GM19025 (cell line): ENCODE data around the gene SREBF1.

Source experiments
- ATAC-seq: cut with Tn5 transposase; IDR thresholded peaks from one replicate; pipeline ENCODE4 v1.9.1; 2021; ENCODE audit warnings: mild to moderate bottlenecking, low read depth, moderate library complexity; ENCODE audit not compliant: unreplicated experiment

Gene SREBF1

DNA sequence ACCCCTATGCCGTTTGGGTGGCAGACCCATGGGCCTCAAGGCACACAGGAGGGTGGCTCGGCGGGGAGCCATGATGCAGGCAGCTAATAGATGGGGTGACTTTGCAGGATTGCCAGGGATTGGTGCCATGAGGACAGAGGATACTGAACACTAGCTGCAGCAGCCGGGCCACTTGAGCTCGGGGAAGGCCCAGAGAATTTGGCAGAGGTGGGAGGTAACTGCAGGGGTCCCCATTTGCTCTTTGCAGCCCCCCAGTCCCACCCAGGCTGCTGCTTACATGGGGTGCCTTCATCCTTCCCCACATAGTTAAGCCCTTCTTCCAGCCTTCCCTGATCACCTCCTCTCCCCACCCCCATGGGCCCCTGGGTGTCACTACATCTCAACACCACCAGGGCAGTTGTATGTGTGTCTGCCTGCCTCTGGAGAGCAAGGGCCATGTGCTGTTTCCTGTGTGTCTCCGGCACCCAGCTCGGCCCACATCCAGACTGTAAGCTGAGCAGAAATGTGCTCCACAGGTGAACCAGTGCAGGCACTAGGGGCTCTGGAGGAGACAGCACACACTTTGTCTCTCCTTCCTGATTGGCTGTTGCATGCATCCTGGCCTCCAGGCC, 52.0 kb downstream of the SREBF1 start:
- no peak for ATAC-seq

DNA sequence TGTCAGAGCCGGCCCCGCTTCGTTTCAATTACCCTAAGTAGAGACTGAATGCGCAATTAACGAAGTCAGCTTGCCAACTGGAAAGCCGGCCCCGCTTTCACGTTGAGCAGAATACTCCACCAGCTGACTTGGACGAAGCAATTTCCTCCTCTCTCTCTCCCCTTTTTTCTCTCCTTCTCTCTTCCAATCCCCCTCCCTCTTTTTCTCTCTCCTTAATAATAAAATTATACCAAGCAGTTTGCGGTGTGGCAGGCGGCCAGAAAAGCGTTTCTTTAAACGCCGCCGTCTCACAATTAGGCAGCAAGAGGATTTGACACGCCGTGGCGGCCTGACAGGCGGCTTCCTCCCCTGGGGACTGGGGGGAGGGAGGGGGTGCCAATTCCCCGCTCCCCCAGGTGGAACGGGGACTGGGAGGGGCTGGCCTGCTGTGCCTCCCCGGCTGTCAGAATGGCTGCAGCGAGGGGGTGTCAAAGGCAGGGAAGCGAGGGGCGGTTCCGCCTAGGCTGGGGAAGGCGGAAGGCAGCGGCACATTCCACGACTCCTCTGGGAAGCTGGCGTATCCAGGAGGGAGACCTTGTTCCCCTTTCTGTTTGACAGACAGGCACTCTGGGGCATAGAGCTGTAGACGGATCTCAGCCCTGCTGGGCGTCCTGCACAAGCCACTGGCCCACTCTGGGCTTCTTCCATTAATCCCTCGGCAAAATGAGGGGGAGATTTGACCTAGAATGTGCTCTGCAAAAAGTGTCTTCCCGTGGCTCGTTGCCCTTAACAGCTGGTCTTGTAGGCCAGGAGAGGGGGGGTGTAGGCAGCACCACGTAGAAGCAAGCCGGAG, 52.7 kb downstream of the SREBF1 start:
- ATAC-seq, result no peak

- ATAC-seq, result peak; percentile 40
Measured at GRCh38 chr17:17783116-17783824, 53.5 kb downstream of the SREBF1 start.

GRCh38 chr17:17782523-17783115, 54.2 kb downstream of the SREBF1 start:
- peak; percentile 12 for ATAC-seq

DNA sequence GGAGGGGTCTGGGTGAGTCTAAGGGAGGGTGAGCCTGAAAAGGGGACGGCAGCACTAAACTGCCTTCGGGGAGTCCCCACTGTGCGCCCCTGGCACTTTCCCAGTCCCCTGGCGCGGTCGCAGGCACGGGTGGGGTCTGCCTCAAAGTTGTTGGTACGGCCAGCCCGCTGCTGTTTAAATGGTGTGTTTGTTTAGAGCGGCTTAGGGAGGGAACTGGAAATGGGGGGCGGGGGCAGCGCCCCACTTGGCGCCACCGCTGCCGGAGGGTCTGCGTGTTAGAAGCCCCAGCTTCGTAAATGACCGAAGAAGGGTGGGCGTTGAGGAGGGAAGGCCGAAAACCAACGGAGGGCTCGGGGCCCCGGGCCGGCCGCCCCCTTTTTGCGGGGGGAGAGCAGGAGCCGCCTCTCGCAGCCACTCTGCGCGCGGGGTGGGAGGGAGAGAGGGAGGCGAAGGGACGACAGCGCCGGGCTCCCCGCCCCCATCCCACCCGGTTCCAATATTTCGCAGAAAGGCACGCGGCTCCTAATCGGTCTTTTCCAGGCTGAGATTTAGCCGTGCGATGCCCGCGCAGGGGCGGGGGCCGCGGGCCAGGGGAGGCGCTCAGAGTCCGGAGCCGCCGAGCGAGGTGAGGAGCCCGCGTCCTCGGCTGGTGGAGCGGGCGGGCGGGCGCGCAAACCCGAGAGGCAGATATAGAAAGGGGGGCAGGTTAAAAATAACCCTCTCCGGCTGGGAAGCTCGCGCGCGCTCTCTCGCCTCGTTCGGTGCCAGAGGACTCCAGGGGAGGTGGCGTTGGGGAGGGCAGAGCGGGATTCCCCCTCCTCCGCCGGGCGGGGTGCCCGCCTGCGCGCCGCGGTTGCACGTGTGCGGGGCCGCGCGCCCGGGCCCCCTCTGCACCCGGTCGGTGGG, 54.9 kb downstream of the SREBF1 start:
- no peak for ATAC-seq

DNA sequence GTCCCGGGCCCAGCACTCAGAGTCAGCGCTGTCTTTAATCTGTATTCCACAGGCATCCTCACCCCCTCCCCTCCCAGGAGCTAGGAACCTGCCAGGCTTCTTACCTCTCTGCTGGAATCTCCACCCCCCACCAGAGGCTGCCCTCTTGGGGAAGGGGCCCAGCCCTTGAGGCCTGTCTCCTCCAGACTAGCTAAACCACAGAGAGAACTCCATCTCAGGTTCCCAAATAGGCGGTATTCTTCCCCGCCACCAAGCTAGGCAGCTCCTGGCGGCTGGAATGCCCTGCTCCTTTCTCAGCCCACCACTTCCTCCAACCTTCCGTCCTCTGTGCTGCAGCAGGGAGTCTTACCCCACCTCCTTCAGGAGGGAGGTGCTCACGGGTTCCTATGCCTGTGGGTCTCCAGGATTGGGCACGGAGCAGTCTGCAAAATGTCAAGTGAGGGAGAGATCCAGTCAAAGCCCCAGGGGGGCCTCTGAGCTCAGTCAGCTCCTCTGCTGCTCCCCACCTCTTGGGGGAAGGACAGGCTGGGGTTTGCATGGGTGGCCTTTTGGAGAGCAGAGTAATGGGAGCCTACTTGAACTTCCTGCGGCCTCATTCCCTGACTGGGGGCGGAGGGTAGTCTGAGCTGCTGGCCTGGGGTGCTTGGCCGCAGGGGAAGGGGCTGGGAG, 55.7 kb downstream of the SREBF1 start:
- no peak for ATAC-seq

- ATAC-seq, result no peak
Measured at GRCh38 chr17:17779015-17779611, 57.7 kb downstream of the SREBF1 start.

DNA sequence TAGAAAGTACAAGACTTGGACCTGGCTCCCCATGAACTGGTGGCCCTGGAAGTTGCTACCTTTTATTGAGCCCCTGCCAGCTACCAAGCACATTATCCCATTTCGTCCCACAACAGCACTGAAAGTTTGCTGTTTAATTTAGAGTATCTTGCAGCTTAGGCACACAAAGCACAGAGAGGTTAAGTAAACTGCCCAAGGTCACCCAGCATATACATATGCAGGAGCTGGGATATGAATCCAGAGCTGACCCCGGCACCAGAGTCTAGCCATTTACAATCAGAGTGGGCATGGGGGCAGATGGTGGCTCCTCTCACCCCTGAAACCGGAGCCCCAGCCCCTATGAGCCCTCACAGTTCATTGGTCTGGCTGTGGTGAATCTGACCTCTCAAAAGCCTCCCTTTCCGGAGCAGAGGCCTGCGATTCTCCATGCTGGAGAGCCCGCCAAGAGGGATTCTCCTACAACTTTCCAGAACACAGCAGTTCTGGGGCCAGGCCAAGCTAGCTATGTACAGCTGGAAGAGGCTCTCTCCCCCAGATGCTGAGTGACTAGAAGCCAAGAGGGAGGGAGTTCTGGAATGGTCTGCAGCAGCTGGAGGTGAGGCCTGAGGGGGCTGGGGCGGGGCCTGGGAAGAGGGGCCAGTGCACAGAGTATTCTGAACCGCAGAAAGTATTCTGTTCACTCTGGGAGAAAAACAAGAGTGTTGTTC, 58.3 kb downstream of the SREBF1 start:
- no peak for ATAC-seq

DNA sequence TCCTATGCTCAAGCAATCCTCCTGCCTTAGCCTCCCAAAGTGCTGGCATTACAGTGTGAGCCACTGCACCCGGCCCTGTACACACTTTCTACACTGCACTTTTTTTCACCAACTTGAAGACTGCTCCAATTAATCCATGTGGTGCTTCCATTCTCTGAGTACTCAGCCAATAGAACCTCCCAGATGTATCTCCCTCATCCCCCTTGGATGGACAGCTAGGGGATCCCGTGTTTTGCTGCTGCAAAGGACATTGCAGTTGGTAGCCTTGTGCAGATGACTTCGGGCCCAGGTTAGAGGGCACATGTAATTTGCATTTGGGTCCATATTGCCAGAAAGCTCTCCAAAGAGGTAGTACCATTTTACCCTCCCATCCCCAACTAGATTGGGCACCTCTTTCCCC, 59.9 kb downstream of the SREBF1 start:
- no peak for ATAC-seq

GRCh38 chr17:17774009-17774881, 62.5 kb downstream of the SREBF1 start:
- no peak for ATAC-seq

GRCh38 chr17:17772231-17772630, 64.6 kb downstream of the SREBF1 start:
- ATAC-seq, result no peak

DNA sequence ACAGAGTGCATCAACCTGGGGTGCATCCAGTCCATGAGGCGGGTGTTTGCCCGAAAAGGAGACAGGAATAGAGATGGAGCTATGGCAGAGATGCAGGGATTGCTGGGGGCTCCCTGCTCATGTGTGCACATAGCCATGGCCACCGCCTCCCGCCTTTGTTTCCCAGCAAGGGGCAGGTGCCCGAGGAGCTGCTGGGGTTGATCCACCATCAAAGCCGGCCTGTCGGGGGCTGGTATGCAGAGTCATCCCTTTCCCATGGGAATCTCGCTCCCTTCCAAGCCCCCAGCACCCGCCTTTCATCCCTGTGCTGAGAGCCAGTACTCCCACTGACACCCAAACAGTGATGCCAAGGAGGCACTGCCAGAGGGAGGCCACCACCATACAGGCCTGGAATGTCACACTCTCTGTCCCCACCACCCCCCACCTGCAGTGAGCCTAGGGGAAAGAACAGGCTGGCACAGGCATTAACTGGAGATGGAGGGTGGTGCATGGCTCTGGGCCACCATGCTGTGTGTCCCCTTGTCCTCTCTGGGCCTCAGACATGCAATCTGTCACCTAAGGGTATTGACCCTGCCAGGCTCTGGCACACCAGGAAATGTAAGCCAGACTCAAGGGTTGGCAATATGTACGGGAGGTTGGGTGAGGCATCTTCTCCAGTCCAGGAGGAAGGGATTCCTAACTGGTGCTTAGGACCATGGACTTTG, 65.1 kb downstream of the SREBF1 start:
- no peak for ATAC-seq

- no peak for ATAC-seq
Measured at GRCh38 chr17:17770632-17771044, 66.1 kb downstream of the SREBF1 start.

DNA sequence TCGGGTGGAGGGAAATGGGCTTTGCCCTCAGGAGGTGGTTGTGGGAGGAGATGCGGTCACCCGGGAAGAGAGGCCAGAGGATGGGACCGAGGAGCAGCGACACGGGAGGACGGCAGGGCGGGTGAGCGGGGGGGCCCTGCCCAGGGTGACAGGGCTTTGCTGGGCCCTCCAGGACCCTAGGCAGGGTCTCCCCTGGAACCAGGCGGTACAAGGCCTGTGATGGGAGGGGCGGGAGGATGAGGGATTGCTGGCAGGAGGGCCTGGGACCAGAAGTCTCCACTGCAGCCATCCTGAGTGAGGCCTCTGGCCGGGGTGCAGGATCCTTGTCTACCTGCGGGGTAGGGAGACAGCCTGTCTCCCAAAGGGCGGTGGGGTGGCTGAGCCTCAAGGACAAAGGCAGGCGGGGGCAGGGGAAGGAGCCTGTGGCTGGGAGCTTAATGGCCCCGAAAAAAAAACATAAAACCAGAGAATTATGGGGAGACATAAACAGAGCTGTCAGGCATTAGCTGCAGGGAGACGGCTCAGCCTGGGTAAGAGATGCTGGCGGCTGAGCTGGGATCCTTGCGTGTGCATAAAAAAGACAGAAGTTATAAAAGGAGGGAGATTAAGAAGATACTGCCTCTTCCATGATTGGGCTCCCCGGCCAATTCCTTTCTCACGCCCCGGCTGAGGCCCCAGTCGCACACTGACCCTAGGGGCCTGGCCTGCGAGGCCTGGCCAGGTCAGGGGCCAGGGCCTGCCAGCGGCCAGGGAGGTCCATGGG, 66.7 kb downstream of the SREBF1 start:
- no peak for ATAC-seq

GRCh38 chr17:17768424-17769088, 68.2 kb downstream of the SREBF1 start:
- ATAC-seq, result no peak
